GM18867 (cell line): ENCODE data around the gene LYVE1.

Source experiments
- ATAC-seq: cut with Tn5 transposase; IDR thresholded peaks from one replicate; pipeline ENCODE4 v1.9.1; 2021; ENCODE audit warnings: mild to moderate bottlenecking, moderate library complexity; ENCODE audit not compliant: unreplicated experiment

LYVE1 gene

DNA sequence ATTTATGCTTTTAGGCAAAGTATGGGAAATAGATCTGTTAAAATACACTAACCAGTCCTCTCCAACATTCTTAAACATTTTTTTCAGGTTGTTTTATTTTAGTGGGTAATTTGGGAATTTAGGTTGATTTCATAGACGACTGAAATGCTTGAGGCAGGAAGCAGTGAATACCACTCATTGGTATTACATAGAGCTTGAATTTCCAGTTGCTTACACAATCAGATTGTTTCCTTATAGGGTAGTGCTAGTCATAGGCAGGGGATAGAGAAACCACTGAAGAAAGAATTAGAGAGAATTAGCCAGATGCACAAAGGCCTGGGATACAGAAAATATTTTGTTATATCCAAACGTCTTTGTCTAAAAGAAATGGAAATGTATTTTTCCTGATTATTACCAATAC is 23.9 kb upstream of the LYVE1 start:
- no peak for ATAC-seq

DNA sequence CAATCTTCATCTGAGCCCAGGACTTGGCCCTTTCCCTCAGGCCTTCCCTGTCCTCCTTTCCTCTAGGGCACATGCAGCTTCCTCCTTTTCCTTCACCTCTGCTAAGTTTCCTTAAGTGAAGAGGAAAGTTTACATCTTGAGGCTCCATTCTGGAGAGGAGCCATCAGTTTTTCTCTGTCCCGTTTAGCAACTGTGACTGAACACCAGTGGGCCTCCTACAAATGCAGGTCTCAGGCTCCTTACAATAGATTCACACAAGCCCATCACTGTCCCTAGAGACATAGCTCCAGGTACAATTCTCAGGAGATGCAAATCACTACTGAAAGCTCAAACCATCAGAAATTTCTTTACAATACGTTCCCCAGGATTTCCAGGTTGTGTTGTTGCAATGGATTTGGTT is 23.3 kb upstream of the LYVE1 start:
- ATAC-seq = no peak

DNA sequence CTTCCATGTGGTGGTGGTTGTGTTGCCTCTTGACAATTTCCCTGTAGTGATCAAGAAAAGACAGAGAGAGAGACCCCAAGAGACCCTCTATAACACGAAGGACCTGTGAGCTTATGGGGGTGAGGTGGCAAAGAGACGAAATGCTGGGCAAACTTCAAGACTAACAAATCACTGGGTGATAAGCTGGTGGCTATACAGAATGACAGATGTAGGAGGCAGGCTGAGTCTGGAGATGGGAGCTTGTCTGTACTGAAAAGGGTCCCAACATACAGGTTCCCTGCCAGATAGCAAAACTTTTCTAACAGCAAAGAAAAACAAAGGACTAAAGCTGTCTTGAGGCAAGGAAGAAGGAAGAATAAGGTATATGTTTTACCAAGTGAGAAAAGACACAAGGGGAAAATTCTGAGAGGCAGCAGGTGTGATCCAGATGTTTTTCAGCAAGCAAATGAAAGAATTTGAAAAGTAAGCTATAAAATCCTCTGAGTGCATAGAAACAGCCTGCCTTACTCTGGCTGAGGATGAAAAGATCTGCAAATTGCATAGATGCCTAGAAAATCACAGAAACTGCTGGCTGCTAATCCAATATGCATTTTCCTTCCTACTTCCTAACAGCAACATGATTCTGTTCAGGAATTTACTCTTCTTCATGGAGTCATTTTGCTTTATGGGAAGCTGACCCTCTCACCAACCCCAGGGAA is 21.9 kb upstream of the LYVE1 start:
- ATAC-seq = no peak

DNA sequence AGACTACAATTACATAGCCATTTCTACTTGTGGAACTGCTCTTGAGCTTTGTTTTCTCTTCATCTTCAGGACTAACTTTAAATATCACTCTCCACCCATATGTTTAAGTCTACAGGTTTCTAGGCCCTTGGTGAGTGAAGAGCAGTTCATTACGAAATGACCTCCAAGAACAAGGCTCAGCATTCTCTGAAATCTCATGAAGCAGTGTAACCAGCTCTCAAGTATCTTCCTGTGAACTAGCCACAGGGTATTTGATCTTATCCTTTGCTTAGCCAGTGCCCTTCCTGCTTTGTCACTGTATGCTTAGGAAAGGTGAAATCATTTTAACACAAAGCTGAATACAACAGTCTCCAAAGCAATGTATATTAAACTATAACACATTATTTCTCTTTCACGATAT is 20.4 kb upstream of the LYVE1 start:
- no peak for ATAC-seq

DNA sequence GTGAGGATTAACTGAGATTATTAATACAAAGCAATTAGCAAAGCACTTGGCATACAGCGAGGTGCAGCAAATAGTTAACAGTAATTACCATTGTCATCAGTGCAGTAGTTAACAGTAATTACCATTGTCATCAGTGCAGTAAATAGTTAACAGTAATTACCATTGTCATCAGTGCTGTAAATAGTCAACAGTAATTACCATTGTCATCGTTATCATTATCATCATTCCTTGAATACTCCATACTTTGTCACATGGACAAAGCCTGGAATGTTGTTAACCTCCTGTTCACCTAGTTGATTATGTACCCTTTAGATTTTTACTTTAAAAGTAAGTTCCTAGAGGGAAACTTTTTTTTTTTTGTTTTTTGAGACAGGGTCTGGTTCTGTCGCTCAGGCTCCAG is 19.5 kb upstream of the LYVE1 start:
- no peak for ATAC-seq

DNA sequence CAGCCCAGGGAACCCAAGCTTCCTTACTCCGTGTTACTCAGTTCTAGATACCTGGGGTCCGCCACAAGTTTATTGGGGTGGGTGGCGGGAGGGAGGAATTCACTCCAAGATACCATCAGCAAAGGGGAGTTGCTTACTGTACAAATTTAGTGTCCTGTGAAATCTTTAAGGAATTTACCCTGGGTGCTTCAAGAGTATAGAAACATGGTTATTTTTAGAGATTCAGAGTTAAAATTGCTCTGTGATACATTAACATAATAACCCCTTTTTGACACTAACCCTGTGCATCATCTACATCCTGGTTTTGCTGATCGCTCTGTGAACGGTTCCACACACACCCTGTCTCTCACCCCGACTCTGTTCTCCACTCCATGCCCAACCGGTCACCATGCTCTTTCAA is 18.9 kb upstream of the LYVE1 start:
- no peak for ATAC-seq

DNA sequence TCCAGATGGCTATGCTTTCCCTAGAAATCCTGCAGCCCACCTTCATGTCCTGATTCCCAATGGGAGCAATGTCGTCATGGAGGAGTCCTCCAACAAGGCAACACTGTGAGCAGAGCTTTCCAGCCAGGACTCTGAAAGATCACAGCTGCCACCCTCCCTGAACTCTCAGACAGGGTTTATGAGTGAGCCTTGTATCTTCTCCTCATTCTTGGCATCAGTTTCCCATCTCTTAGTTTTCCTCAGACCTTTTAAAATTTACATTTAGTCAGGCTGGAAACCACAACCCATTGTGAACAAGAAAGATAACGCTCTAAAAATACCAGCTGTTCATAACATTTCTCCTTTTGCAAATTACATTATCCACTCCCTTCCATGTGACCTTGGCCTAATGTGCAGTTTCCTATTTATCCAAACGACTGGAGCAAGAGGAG is 15.6 kb upstream of the LYVE1 start:
- no peak for ATAC-seq

DNA sequence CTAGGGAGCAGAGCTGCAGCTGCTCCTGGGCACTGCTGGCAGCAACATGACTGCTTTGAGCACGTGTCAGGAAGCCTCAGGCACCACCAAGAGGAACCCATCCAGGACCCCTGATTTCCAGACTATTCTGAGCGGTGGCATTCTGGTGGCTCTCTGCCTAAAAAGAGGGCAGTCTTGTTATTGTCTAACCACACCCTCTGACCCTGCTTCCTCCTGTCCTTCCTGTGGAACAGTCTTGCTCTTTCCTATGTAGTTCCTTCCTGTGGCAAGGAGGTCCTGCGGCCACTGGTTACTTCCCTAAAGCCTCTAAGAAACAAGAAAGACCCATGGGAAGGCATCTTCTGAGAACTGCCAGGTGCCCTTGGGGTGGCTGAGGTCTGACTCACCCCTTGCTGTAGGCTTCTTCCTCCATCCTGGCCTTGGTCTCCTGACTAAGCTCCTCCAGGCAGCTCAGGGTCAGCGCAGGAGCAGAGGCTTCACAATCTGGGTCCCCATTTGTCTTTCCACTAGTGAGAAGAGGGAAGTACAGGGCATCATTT is 13.1 kb upstream of the LYVE1 start:
- no peak for ATAC-seq

DNA sequence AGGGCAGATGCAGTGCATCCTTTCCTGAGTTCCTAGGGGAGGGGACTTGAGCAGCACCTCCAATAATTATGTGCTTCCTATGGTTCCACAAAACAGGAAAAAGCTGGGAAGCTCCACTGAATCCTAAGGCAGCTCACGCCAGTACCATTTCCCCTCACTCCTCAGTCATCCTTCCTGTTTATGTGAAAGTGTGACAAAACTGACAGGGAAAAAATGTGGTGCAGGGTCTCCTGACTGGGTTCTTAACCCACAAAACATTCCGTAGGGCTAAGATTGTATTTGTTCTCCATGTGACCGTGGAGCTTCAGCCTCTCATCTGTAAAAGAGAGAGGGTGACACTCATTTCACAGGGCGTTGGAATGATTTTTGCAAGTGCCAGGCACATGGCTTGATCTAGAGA is 12.2 kb upstream of the LYVE1 start:
- ATAC-seq = no peak

DNA sequence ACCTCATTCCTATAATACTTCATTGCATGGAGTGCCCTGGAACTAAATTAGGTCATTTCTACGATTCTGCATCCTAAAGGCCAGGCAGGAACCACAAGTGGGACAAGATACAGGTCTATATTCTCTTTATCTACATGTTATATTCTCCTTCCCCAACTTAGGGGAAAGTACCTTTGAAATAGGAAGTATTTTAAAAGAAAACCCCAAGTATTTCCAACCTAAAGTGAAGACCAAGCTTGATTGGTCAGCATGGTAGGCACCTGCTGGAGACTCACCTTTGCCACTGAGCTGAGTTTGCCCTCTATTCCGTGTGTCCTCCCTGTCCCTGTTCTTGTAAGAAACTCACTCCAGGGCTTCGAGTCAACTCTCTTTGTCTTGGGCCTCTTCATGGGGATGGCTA is 11.2 kb upstream of the LYVE1 start:
- no peak for ATAC-seq

DNA sequence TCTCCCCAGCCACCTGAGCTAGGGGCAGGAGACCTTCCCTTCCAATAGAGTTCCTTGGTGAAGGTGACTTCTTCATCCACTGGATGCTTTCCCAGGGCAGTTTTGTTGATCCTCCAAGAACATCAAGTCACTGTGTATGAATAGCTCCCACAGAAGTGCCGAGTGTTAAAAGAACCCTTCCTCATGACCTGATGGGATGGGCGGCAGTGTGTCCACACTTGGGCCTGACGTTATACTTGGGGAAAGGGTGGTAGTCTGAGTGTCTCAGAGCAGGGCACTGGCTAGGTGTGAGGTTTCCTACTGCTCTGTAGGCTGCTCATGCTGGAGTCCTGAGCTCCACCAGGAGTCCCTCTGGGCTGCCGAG is 7.6 kb upstream of the LYVE1 start:
- ATAC-seq = no peak

DNA sequence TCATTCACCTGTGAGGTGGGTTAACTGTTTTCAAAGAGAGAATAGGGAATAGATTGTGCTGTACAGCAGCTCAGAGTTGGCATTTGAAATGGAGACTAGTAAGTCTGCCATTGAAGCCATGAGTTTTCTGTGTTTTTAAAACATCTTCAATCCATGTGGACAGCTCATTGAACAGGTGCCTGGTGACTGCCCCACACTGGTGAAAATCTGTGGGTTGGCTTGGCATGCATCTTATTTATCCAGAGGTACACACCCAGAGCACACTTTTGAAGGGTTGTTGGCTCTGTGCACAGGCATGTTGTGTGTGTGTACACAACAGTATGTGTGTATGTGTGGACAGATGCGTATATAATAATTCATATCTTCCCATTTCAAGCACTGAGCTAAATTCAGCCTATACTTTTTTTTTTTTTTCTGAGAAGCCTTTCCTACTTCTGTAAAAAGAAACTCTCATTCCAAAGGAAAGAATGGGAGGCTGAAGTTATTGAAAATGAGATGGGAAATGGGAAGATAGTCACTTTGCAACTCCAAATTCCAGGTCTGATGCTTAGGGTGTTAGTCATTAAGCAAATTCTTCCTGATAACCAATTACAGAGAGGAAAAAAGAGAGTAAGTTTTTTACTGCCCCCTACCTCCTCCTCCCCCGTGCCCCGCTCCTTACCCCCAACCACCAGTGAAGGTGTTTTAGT is 7.0 kb upstream of the LYVE1 start:
- no peak for ATAC-seq

DNA sequence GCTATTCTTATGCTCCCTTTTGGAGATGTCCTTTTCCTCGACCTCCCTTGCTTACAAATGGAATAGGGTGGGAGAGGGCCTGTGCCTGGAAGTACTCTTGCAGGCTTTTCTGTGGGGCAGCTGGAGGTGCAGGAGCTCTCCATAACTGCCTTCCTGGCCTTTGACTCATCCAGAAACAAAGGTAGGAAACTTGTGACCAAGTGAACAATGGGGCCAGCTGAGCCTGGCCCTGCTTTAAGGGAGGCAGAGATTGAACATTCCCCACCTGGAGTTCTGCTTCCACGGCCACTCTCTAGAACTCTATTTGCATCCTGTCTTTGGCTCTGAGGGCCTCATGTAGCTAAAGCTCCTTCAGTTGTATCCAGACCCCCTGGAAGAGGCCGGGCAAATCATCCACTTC is 5.1 kb upstream of the LYVE1 start:
- ATAC-seq = no peak

DNA sequence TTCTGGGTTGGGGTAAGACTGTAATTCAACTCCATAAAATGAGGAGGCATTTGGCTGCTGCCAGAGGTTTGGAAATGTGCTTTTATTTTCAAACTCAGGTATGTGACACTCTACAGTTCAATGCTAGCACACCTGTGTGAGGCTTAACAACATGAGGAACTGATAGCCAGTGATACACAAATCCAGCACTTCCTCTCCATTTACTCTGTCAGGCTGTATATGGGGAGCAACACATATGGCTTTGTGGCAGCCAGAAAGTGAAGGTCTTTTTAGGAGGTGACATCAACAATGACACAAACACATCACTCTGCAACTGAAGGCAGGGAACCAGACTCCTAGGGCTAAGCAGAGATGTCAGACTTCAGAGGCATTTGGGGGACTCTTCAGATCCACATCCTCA is 4.6 kb upstream of the LYVE1 start:
- ATAC-seq = no peak

DNA sequence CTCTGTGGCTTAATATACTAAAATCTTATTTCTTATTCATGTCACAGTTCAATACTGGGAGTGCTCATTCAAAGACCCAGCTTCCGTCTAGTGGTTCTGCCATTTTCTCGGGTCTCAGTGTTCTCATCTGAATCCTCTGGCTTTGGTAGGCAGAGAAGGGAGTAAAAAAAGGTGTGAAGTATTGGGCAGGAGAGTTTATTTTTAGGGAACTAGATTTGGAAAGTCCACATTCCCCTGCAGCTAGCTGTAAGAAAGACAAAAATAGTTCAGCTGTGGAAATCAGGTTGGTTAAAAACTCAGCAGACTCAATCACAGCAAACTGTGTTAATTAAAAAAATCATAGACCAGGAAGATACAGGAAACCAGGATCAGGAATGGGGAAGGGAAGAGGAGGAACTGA is 4.1 kb upstream of the LYVE1 start:
- no peak for ATAC-seq

DNA sequence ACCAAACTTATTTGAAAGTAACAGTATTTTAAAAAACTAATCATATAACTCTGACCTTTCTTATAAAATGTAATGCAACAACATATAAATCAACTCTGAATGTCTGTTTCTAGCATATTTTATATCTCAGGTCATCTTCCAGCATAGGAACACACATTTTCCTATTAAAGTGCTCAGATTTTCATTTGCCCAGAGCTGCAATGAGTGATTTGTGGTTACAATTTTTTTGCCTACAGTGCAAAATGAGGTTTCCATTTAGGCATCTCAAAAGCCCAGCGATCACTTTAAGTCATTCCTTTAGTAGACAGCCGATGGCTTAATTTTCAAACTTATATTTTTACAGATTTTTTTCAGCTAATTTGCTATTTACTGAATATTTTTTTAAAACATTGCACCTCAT is 1.0 kb downstream of the LYVE1 start:
- ATAC-seq = no peak

DNA sequence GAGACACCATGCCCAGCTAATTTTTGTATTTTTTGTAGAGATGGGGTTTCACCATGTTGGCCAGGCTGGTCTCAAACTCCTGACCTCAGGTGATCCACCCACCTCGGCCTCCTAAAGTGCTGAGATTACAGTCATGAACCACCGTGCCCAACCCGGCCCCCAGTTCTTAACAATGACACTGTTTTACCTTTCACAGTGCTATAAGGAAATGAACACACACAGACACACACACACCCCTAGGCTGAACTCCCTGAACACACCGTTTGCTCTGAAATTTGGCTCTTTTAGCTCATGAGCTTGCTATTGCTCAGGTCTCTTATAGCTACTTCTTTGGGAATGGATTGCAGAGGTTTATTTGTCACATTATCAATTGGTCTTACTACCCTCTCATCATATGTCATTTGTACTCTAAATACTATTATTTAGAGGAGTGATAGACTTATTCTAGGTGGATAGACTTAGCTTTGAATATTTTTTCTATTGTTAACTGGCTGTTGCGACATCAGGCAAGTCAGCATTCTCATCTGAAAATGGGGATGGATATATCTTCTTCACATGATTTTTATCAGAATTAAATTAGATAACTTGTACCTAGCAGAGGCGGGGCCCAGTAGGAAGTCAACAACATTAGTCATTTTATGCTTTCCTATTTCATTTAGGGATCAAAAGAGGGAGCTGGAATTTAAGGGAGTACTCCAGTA is 2.1 kb downstream of the LYVE1 start:
- no peak for ATAC-seq

DNA sequence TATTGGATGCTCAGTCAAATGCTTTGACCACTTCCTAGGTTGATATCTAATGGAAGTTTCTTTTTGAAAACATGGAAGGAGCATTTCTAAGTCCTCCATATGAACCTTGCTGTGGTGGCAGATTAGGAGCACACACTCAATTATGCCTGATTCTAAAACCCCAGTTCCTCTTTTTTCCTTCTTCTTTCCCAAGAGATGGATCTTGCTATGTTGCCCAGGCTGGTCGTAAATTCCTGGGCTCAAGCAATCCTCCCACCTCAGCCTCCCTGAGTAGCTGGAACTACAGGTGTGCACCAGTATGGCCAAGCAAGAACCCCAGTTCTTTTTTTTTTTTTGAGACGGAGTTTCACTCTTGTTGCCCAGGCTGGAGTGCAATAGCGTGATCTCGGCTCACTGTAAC is 3.0 kb downstream of the LYVE1 start:
- ATAC-seq = no peak

DNA sequence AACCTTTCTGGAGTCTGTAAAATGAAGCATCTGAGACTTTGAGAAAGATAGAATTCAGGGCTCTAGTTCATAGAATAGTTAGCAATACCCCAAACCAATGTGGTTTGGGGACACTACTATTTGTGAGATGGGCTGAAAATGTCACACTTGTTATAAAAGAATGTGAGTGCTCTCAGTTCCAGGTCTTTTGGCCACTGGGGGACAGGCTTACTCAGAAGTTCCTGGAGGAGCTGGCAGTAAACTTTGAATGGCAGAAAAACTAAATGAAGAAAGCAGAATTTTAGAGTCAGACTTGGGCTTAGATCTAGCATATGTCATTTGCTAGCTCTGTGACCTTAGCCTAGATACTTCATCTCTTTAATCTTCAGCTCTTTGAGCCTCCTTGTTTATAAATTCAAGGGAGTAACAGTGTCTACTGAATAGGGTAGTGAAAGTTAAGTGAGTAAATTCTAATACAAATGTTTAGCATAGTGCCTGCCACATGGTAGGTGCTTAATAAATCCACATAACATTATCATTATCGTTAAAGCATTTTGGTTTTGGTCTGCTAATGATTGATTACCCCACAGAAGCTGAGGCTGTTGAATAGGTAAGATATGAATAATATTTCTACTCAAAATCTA is 3.7 kb downstream of the LYVE1 start:
- no peak for ATAC-seq

DNA sequence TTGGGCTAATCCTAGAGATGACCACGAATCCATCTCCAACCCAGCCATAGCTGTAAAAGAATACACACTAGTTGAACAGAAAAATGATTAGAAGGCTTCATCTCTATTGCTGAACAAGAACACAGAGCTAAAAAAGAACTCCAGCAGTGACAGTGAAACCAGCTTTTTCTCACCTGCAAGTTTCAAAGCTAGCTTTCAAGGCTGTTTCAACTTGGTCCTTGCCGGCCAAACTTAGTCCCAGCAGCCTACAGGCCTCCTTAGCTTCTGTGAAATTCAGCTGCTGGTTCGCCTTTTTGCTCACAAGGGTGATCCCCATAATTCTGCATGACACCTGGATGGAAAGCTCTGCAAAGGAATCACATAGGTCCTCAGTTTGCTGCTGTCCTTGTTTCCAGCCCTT is 4.4 kb downstream of the LYVE1 start:
- peak; percentile 62 for ATAC-seq

DNA sequence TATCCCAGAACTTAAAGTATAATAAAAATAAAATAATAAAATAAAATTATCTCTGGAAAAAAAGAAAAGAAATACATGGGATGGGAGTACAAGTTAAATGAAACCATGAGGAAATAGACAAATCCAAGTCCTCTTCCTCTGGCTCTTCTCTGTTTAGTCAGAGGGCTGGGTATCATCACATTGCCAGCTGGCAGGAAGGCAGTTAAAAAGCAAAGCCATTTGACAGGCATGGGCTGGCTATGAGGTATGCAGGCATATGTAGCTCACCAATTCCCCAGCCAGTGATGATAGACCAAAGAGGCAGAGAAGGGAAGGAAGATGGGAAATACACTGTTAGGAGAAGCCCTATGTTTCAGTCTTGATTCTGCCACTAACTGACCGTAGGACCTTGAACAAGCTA is 6.5 kb downstream of the LYVE1 start:
- ATAC-seq = no peak
